HG02642 (cell line): ENCODE results near the gene PBOV1.
"Not testable (repeated sequence)": the region's sequence is repeated elsewhere in the genome, so short reads cannot be mapped to it uniquely, and the experiment has no call there.

Source experiments
- ATAC-seq: cut with Tn5 transposase; IDR thresholded peaks from one replicate; pipeline ENCODE4 v1.9.1; 2021; ENCODE audit warnings: mild to moderate bottlenecking; ENCODE audit not compliant: unreplicated experiment, poor library complexity

Gene PBOV1

DNA sequence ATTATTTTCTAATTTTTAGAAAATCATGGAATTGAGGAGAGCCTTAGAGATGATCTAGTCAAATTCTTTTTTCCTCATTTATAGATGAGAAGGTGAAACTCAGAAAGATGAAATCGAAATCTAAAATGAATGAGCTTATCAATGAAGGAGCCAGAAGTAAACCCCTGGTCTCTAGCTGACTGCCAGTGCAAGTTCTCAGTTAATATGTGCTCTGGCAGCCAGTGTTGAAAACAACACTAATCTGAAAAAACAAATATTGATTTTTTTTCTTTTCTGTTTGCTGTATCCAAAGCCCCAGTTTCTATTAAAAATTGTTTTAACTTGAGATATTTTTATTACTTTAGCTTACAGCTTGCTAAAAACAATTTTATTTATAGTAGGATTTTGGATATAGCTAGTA lies 21.5 kb upstream of the PBOV1 start:
- ATAC-seq, result no peak

DNA sequence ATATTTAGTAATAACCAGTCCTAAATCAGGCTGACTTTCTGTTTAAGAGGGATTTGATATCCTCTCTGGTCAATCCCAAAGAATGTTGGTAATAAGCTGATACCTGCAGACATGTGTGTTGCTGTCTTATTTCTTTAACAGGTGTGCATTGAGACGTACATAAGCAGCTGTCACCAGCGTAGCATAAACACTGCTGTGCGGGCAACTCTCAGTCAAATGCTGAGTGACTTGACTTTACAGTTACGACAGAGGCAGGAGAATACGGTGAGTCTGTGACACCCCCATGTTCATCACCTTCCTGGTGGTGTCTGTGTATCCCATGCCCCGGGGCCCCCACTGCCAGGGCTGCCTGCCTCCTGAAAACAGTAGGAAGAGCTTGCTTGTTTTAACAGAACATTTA lies 20.1 kb upstream of the PBOV1 start:
- ATAC-seq, result no peak

DNA sequence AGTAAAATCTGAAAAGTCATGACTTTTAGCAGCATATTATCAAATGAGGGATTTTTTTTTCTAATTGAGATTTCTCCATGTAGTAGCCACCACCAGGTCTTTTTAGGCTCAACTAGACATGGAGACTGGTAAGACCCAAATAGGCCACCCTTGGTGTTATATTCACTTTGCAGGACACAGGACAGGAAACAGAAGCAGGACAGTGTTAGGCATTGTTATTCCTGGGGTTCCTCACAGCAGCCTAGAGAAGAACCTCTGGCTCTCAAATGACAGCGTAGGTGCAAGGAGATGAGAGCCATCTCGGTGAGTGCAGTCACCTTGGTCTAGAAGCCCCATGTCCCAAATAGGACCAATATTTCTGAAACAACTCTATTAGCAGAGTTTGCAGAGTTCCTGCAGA lies 19.2 kb upstream of the PBOV1 start:
- no peak for ATAC-seq

DNA sequence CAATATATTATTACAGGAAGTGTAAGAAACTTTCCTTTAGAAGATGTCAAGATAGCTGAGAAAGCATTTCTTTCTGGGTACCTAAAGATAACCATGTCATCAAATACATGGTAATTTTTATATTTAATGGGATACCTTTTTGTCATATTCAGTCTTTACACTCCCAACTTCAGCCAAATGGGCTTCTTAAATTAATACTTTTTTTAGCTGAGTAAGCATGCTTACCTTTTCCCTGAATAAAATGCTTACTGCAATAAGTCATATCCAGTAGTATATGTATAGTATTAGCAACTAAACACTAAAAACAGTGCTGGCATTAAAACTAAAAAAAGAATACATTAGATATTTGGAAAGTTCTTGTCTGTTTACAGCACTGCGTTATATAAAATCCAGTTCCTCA lies 17.4 kb upstream of the PBOV1 start:
- no peak for ATAC-seq

DNA sequence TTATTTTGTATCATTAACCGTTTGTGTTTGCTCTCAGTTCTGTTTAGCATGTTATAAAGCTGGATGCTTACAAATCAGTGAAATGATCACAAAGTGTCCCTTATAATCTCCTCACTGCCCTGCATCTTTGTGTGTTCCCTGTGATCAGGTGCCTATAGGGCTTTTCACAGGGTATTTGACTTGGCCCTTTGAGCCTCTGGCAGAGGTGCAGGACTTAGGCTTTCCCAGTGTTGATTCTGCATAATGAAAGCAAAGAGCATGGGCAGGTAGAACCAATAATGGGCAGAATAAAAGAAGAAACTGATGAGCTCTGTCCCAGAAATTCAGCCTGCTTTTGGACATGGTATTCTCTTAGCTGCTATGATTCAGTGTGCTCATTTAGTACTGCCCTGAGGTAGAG lies 16.9 kb upstream of the PBOV1 start:
- ATAC-seq, result no peak

DNA sequence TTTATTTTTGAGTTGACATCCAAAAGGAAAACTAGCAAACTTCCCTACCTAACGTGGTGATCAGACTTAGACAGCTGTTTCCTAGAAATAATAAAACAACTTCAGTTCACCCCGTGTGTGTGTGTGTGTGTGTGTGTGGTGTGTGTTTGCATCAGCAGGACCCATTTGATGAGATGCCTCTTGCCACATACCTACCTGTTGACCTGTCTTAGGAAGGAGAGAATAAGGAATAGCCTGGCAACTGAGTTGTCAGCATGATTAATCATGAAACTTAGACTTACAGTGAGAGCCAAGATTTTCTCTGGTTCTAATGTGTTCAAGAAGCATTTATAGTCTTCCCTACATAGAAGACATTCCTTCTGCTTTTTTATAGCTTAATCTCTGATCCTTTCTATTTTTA lies 16.1 kb upstream of the PBOV1 start:
- no peak for ATAC-seq

DNA sequence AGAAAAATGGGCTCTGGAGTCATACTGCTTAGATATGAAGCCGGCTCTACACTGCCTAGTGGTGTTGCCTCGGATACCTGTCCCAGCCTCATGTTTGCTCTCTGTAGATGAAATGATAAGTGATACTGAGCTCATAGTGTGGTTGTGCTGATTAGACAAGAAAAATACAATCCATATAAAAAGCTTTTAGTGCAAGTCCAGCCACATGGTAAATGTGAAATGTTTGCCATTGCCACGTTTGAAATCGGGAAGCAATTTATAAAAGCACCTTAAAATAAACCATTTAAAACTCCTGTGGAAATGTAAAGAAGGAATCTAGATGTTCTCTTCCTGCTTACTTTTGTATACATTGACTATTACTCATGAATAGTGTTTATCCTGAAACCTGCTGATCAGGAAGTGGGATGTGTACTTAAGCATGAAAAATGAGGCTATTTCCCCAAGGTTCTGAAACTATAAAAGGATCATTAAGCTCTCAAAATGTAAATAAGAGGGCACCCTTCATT lies 13.1 kb upstream of the PBOV1 start:
- no peak for ATAC-seq

DNA sequence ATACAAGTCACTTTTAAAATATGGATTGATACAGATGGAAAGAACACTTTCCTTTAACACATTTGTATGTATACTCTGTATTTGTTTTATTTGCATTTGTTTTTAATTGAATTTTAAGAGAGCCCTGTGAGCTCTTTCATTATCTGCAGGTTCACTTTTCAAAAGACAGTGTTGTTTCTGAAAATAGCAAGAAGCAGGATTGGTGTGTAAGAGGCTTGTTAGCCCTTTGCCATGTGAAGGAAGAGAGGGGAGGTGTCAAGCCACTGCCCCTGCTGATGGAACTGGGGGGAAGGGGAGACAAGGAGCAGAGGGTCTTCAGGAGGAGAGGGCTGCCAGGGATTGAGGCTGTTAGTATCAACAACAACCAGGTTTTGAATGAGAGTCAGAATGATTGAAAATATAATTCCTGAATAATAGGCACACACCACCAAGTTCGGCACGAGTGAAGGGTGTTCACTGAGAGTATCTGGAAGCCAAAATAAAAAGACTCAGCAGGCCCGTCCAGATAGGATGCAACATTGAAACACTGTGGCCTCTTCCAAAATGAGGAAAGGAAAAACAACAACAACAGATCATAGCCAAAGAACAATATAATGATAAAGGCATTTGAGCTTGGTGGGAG lies 12.6 kb upstream of the PBOV1 start:
- no peak for ATAC-seq

DNA sequence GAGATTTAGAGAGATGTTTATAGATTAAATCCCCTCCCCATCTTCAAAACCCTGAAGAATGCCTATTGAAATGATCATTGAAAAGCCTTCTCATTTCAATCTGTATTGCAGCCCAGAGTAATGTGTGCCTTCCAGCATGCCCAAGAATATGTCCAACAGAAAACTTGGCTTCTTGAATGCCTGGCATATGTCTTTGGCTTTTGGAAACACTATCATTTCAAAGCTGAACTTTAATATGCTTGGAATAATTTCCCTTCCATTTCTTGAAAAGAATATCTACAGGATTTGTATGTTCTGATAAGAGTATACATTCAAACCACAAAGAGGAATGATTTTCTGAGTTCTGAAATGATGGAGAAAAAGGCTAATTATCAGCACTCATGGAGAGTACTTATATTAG lies 11.9 kb upstream of the PBOV1 start:
- ATAC-seq, result no peak

DNA sequence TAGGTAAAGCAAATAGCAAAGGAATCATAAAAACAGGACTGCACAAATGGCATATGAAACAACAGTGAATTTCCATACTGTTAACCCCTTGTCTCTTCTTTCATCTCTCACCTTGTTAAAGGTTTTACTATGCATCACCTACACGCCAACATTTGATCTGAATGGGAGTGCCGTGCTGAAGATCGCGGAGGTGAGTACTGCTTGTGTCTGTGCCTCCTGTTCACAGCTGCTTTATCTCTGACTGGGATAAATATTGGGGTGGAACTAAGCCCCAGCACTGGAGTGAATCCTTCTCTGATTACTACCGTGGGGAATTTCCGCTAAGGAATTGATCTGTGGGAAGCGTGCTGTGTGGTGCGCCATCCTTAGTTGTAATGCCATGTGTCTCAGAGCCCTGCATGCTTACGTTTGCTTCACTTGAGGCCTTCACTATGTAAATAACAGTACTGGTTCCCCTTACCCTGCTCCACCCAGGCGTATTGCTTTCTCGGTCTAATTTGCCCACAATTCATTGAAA lies 11.4 kb upstream of the PBOV1 start:
- ATAC-seq, result no peak

DNA sequence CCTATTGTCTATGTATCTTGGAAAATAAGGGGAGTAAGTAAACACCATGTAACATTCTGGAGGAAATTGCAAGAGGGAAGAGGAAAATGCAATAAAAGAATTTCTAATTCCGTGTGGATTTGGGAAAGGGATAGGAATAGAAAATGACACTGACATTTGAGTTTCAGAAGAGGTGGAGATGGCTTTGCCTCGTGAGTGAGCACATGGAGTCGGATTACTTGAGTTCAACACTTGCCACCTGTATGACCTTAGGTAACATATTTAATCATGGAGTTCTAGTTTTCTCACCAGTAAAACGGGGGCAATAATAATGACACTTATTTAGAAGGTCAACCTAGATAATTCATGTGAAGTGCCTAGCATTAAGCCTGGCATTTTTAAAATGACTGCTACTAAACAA lies 10.8 kb upstream of the PBOV1 start:
- no peak for ATAC-seq

DNA sequence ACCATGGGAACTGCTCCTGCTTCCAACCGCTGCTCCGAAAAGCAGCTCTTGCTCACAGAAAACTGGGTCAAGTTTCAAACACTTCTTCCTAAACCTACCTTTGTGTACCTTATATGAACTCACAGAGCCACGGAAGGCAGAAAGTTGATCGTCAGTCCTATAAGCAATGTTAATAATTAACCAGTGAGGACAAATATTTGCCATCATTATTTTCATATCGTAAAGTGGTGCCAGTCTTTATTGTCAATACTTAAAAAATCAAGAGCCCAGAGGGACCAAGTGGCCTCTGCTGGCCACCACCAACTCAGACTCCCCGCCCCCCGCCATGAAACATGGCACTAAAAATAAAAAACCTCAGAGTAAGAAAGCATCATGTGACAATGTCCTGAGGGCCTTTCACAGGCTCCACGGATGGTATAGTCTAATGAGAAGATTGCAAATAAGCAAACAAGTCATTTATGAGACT lies 9.1 kb upstream of the PBOV1 start:
- ATAC-seq, result no peak

DNA sequence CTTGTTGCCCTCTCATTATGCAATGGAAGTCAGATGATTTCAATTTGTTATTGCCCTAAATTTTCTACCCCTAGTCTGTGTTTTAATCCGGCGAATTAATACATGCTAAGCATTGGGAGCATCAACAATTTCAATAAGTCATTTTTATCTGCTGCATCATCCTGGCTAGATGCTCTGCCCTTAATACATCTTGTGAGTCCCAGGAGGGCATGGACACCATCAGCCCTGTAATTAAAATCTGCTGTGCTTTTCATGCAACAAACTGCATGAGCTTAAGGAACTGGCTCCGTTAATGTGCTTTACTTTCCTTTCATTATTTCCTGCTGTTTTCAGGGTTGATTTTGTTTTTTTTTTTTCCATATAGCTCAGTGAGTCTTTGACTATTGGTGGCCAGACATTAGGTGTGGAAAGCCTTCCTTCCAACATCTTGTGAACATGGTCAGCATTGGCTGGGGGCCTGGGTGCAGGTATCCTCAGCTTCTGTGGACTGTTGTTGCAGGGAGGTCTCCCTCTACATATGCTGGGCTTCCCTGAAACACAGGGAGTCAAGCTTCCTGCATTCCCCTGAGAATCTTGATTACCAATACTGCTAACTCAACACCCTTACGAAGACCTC lies 8.5 kb upstream of the PBOV1 start:
- no peak for ATAC-seq

DNA sequence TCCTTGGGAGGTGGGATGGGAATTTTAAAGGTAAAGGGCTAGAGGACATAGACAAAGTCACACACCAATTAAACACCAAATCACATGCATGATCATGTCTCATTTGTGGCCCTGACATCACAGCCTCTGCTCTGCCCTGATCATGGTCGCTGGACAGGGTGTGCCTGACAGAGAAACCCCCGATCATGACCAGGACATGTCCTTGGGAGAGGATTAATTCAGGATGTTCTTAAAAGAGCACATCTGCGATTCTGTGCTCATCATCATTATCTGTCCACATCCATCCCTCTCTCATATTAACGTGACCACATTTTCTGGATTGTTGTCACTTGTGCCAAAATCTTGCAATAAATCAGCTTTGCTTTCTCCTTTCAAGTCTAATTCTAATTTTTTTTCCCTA lies 7.7 kb upstream of the PBOV1 start:
- no peak for ATAC-seq

DNA sequence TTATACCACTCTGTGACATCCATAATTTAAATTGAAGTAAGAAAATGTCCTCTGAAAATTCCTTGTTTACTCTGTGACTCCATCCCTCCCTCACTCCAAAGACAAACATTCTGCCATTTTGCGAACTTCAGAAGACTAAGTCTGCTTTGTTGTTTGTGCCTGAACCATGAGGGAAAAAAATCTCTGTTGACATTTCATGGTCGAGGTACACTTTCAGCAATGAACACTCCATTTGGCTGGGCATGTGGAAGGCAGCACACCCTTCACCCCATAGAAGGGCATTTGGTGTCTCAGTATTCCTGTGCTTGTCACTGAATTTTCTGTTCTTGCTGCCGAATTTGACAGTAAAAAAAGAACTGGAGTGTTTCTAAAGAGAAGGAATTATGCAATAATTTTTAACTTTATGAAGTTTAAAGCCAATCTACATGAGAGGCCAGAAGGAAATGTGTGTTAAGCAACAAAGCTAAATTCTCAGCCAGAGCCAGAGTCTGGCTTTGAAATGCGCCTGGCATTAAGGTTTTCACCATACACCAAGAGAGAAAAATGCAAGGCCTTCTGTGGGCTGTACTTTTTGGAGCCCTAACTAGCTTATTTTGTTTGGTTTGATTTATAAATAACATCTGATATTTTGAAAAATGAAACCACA lies 4.7 kb upstream of the PBOV1 start:
- ATAC-seq, result no peak

DNA sequence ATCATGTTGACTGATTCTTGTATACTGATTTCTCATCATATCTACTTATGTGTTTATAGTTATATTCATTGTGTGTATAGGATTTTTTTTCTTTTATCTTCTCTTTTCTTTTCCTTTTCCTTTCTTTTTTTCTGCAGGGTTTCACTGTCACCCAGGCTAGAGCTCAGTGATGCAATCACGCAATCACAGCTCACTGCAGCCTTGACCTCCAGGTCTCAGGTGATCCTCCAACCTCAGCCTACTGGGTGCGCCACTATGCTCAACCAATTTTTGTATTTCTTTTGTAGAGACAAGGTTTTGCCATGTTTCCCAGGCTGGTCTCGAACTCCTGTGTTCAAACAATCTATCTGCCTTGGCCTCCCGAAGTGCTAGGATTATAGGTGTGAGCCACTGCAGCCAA lies 1.6 kb upstream of the PBOV1 start:
- no peak for ATAC-seq

DNA sequence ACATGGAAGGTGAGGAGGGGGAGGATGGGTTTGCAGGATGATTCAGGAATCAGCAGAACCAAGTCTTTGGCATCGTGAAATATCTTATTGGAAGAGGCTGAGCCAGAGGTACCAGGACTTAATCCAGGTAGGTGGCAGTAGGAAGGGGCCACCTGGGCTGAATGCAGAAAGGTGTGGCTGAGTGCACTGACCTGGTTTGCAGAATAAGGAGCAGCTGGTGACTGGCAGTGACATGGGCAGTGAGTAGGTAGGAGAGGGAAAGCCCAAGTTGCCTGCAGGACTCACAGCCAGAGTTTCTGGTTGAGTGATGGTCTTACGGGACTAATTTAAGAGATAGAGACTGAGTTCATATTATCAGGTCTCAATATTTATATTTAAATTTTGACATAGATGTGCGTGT lies 1.1 kb upstream of the PBOV1 start:
- ATAC-seq, result no peak

DNA sequence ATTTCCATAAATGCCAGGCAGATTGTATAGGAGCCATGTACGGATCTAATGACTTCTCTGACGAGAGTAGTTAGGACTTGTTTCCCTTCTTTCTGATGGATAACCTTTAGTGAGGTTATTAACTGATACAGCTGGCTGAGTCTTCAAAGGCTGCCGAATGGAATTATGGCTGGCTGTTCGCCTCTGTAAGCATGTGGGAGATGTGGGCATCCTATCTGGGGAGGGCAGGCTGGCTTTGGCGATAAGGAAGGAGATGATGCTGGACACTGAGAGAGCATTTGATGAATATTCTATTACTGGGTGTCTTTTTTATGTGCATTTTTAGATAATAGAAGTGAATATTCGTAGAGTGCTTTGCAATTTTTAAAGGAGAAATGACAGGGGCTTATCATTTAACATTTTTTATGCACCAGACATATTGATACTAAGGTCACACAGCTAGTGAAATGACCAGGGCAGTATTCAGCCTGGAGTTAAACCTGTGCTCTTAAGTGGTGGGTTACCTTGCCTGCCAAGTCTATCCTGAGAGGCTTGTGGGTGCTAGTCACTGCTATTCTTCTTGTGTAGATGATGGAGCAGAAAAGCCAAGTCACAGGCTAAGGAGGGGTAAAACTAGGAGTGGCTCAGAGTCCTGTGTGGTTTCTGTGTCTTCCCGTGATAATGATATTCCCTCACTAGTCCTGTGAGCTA lies 3.1 kb downstream of the PBOV1 start:
- ATAC-seq, result no peak

DNA sequence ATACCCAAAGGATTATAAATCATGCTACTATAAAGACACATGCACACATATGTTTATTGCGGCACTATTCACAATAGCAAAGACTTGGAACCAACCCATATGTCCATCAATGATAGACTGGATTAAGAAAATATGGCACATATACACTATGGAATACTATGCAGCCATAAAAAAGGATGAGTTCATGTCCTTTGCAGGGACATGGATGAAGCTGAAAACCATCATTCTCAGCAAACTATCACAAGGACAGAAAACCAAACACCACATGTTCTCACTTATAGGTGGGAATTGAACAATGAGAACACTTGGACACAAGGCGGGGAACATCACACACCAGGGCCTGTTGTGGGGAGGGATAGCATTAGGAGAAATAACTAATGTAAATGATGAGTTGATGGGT lies 5.8 kb downstream of the PBOV1 start:
- not testable (repeated sequence) for ATAC-seq

DNA sequence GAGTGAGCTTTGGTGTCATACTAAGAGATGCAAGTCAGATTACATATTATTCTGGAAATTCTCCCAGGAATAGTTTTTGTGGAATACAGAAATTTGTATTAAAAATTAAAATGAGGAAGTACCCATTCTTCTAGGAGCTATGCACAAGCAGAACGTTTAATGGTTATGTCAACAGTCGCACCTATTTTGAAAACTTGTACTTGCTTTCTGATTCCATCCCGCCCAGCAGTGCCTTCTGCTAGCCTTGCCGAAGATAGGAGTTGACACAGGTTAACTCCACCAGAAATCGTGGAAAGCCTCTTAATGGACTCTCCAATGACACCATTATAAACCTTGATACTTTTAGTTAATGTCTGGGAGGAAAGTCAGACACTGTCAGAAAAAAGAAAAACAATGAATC lies 6.7 kb downstream of the PBOV1 start:
- no peak for ATAC-seq

DNA sequence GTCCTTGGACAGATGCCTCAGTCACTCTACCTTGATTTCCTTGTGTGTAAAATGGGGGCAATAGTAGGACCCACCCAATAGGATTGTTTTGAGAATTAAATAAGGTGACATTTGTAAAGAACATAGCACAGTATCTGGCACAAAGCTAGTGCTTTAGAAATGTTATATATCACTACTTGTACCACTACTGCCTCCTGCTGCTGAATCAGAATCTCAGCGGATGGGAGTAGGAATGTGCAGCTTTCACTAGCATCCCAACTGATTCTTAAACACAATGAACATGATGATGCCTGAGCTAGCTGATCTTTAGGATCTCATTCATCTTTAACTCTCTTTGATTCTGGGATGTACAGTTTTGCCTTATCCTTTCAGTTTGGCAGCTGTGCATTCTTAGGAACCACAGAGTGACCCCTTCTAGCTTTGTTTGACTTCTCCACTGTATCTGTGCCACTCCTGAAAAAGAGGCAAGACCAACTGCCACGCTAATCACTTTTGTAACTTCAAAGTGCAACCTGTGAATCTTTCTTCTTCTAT lies 7.2 kb downstream of the PBOV1 start:
- no peak for ATAC-seq
